Testis (tissue), 3 donors: ENCODE measurements around the gene UNC13C. TPM values are rescaled to one million over a fixed set of nuclear protein-coding genes. Genes with fewer than 3 reads are reported as not detected.

ENCODE experiments used
- DNase-seq: peaks from one replicate; pipeline ENCODE4 v3.0.0-alpha.2; 2019
- H3K27ac ChIP-seq, 2 donors: fragments of 200-600 bp; sonication (generic); one replicate each; pipeline ENCODE4 v1.5.1; 2019
- H3K27me3 ChIP-seq: fragments of 200-600 bp; sonication (generic); one replicate; pipeline ENCODE4 v1.5.1; 2019
- H3K36me3 ChIP-seq: fragments of 200-600 bp; sonication (generic); one replicate; pipeline ENCODE4 v1.5.1; 2017; ENCODE audit warnings: low read depth; ENCODE audit errors: missing control alignments
- H3K4me1 ChIP-seq: fragments of 200-600 bp; sonication (generic); one replicate; pipeline ENCODE4 v1.5.1; 2019
- H3K4me3 ChIP-seq, 2 donors: fragments of 200-600 bp; sonication (generic); one replicate each; pipeline ENCODE4 v1.5.1; 2017 to 2019
- H3K9me3 ChIP-seq: fragments of 200-600 bp; sonication (generic); one replicate; pipeline ENCODE4 v1.5.1; 2017
- POLR2A ChIP-seq: fragments of 450-650 bp; IDR thresholded peaks from one replicate; pipeline ENCODE4 v1.6.1; 2017; ENCODE audit warnings: antibody characterized with exemption, mild to moderate bottlenecking, moderate library complexity
- WGBS, 2 donors: methylation state at CpG; one replicate each; pipeline ENCODE4 v1.1.5; 2018; 5-methylcytosine and 5-hydroxymethylcytosine counted together
- intact Hi-C: fragments of 100-400 bp; cut with DNase I; formaldehyde crosslinking; loops from one replicate; pipeline ENCODE4 v1.15.1; 2023; ENCODE audit warnings: low total_unique reads
- polyA plus RNA-seq: library from polyadenylated mRNA; stranded (reverse); fragments of 350-450 nt; fragmentation: Illumina TruSeq; extraction: RNeasy Lipid Tissue Mini Kit (QIAGEN cat#74804); gene quantifications from one replicate; pipeline ENCODE4 v1.2.3, GENCODE V29; 2014; ENCODE audit warnings: low read depth, low replicate concordance; ENCODE audit not compliant: insufficient read depth
- total RNA-seq, 2 donors: library from RNA; depleted of rRNA; stranded (reverse); fragments of >200 nt; gene quantifications; one replicate each; pipeline ENCODE4 v1.2.3, GENCODE V29; 2016
- TF ChIP-seq, protein P1 (sequence below), 3 experiments: fragments of 450-650 bp in 2 of 3; fragments of 200-600 bp in 1 of 3; sonication (generic) in 1 of 3; IDR thresholded peaks; one replicate each; pipeline ENCODE4 v1.5.1; 2016 to 2019; ENCODE audit warnings: antibody characterized with exemption in 3 of 3, mild to moderate bottlenecking in 2 of 3, moderate library complexity in 1 of 3

UNC13C gene
- total and polyA plus RNA-seq, 3 donors from 2014 or later = 6.1 to 24.7 (median 8.8) TPM

DNA sequence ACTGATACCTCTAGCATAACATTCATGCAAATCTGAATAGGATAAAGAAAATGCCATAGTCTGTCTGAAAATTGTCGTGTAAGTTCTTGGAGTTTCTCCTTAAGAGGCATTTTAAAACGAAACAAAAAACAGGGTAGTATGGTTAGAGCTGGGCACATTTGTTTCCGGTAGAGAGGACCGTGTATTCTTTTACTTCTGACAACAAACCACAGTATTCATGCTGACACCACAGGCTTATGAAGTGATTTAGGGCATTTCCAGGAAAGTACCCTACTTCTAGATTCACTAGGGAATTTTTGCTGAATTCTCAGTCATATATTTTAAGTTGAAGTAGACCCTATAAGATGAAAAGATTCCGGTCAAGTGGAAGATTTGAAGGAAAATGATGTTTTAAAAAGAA is 541.3 kb downstream of the UNC13C start:
- no peak overlapping the region for H3K4me3 ChIP-seq
- intact Hi-C loops = no loop called here
- 44 to 53% methylated on average over 5 of the region's 5 CpGs for WGBS, 2 donors
- DNase-seq = no peak
- no peaks in the 10 kb centered on the region for H3K36me3 ChIP-seq
- H3K9me3 ChIP-seq = no peaks in the 10 kb centered on the region
- no peak overlapping the region for H3K27ac ChIP-seq
- no peak for TF ChIP-seq POLR2A
- TF ChIP-seq, protein P1, sequence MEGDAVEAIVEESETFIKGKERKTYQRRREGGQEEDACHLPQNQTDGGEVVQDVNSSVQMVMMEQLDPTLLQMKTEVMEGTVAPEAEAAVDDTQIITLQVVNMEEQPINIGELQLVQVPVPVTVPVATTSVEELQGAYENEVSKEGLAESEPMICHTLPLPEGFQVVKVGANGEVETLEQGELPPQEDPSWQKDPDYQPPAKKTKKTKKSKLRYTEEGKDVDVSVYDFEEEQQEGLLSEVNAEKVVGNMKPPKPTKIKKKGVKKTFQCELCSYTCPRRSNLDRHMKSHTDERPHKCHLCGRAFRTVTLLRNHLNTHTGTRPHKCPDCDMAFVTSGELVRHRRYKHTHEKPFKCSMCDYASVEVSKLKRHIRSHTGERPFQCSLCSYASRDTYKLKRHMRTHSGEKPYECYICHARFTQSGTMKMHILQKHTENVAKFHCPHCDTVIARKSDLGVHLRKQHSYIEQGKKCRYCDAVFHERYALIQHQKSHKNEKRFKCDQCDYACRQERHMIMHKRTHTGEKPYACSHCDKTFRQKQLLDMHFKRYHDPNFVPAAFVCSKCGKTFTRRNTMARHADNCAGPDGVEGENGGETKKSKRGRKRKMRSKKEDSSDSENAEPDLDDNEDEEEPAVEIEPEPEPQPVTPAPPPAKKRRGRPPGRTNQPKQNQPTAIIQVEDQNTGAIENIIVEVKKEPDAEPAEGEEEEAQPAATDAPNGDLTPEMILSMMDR (IDR thresholded peaks at IDR 0.05) = no peak
- H3K27me3 ChIP-seq = no peaks in the 10 kb centered on the region
- H3K4me1 ChIP-seq = no peaks in the 10 kb centered on the region

DNA sequence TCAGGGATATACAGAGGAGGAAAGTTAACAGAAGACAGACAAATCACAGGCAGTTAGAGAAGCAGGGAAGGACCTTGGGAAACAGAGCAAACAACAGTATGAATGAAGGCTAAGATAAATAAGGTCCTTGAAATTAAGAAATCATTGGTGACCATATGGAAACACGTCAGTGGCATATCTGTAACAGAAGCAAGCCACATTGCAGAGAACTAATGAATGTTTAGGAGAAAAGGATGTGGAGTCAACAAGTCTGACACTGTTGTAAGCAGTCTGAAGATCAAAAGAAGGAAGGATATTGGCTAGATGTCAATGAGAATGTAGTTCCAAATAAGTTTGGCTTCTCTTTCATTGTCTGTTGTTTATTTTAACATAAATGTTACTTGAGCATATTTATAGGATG is 542.4 kb downstream of the UNC13C start:
- 21 to 36% methylated on average over 1 of the region's 1 CpG for WGBS, 2 donors
- intact Hi-C loops = no loop called here

DNA sequence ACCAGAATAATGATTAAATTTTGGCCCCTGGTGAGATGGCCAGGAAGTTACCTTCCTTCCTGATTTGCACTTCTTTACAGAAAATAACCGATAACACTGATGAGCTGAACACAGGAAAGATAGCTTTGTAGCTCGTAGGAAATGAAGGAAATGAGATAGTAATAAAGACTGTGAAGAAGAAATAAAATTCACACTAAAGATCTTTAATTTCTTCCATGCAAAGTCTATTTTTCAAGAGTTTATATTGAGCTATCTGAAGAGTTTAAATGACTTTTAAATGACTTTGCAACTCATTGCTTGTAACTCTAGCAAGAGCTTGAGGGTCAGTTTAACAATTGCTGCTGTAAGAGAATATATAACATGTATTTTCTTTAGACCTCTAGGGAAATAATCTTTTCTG is 543.0 kb downstream of the UNC13C start:
- TF ChIP-seq, protein P1 (IDR thresholded peaks at IDR 0.05) = no peak
- no peak for TF ChIP-seq POLR2A
- intact Hi-C loops = no loop called here

More for the DNA sequence above, 542.4 kb downstream of the UNC13C start:
- Histone ChIP-seq H3K27me3 (no peaks in the 10 kb centered on the region), H3K36me3 (no peaks in the 10 kb centered on the region), H3K4me3 (no peak overlapping the region), H3K9me3 (no peaks in the 10 kb centered on the region), H3K27ac (no peak overlapping the region), H3K4me1 (no peaks in the 10 kb centered on the region)
- DNase-seq = no peak
- TF ChIP-seq, protein P1 (IDR thresholded peaks at IDR 0.05) = no peak
- no peak for TF ChIP-seq POLR2A

DNA sequence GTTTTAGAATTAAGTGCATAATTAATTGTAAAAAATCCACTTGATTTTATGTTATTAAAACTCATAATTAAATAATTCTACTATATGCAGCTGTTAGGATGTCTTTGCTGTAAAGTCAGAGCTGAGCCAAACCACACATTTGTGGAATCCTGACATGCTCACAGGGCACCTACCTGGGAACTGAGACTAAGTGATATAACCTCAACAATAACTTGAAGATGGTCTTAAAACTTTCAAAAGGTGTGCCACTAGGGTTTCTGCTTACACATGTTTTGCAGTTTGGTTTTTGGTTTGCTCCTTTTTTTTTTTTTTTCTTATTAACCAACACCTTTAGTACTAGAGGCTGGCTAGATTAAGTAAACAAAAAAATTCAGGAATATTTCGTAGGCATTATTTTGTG is 549.8 kb downstream of the UNC13C start:
- no peaks in the 10 kb centered on the region for H3K4me1 ChIP-seq
- H3K4me3 ChIP-seq = no peak overlapping the region
- no peaks in the 10 kb centered on the region for H3K9me3 ChIP-seq
- no peaks in the 10 kb centered on the region for H3K36me3 ChIP-seq
- TF ChIP-seq, protein P1 (IDR thresholded peaks at IDR 0.05) = no peak
- no peak for TF ChIP-seq POLR2A
- no peak for DNase-seq
- WGBS, 2 donors = 74 to 87% methylated on average over 1 of the region's 1 CpG
- intact Hi-C loops = no loop called here
- no peak overlapping the region for H3K27ac ChIP-seq
- no peaks in the 10 kb centered on the region for H3K27me3 ChIP-seq

More for the DNA sequence above, 543.0 kb downstream of the UNC13C start:
- H3K27ac ChIP-seq = no peak overlapping the region
- no peaks in the 10 kb centered on the region for H3K27me3 ChIP-seq
- no peaks in the 10 kb centered on the region for H3K4me1 ChIP-seq
- no peak overlapping the region for H3K4me3 ChIP-seq
- no peaks in the 10 kb centered on the region for H3K9me3 ChIP-seq
- 61 to 66% methylated on average over 2 of the region's 2 CpGs for WGBS, 2 donors
- no peak for DNase-seq
- H3K36me3 ChIP-seq = no peaks in the 10 kb centered on the region

DNA sequence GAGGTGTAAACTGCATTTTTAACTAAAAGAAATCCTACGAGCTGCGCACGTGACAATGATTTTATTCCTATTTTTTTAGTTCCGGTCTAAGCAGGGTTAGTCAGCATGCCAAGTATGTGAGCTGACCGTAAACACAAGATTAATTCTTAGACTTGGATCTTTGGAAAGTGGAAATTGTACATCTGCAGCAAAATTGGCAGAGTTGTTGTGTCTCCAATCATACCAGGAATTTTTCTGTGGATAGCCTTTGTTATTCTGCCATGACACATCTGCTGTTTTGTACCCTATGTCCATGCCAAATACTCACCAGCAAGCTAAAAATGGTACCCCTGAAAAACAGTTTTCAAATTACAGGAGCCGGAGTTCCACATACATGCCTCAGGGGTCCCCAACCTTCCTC is 562.5 kb downstream of the UNC13C start:
- H3K27me3 ChIP-seq = no peaks in the 10 kb centered on the region
- no peaks in the 10 kb centered on the region for H3K4me1 ChIP-seq
- H3K27ac ChIP-seq = no peak overlapping the region
- intact Hi-C loops = no loop called here
- H3K4me3 ChIP-seq = no peak overlapping the region
- H3K36me3 ChIP-seq = no peaks in the 10 kb centered on the region
- DNase-seq = no peak
- WGBS, 2 donors = 74 to 85% methylated on average over 6 of the region's 6 CpGs
- TF ChIP-seq POLR2A = no peak
- TF ChIP-seq, protein P1 (IDR thresholded peaks at IDR 0.05) = no peak
- no peaks in the 10 kb centered on the region for H3K9me3 ChIP-seq
